A549 (cell line): ENCODE results near the gene PIP5KL1. TPM values are rescaled to one million over a fixed set of nuclear protein-coding genes. Genes with fewer than 3 reads are reported as not detected.

Experiments used
- ATAC-seq, 2 experiments: fragments of 200-7000 bp in 1 of 2; fragments of >200 bp in 1 of 2; cut with Nextera tagmentation in 1 of 2; cut with Tn5 transposase in 1 of 2; 3 replicates each; pipeline versions ENCODE4 v1.8.0 to v1.9.1; 2018 to 2020; ENCODE audit warnings: mild to moderate bottlenecking in 1 of 2, moderate library complexity in 1 of 2
- CTCF ChIA-PET: fragments of 300-600 bp; sonication (Branson Sonifier 250); formaldehyde crosslinking; extraction: SDS; loops from one replicate; lab custom pipeline; 2021; ENCODE audit warnings: antibody characterized with exemption, inconsistent platforms; lab: Yijun Ruan, JAX
- POLR2A ChIA-PET: fragments of 350-600 bp; formaldehyde crosslinking; extraction: SDS; loops from one replicate; lab custom pipeline; 2021; ENCODE audit warnings: antibody characterized with exemption, inconsistent platforms; lab: Yijun Ruan, JAX
- DNase-seq, 2 experiments: peaks; one replicate each; pipeline versions ENCODE4 v3.0.0 to v3.0.0-alpha.2; 2011 to 2016; ENCODE audit warnings: low read depth in 1 of 2, low spot score in 1 of 2
- FAIRE-seq: peaks from 2 replicates; lab custom pipeline; 2011; peaks lifted over from hg19 to GRCh38; lab: Jason Lieb, UNC
- H3K27ac ChIP-seq, 2 experiments: fragments of >200 bp; sonication (Bioruptor Twin); formaldehyde crosslinking; 3 replicates each; pipeline ENCODE4 v1.5.1; 2016 to 2017
- H3K4me1 ChIP-seq: fragments of >200 bp; sonication (Bioruptor Twin); formaldehyde crosslinking; 3 replicates; pipeline ENCODE4 v1.6.1; 2016
- H3K4me2 ChIP-seq: fragments of >200 bp; sonication (Bioruptor Twin); formaldehyde crosslinking; 3 replicates; pipeline ENCODE4 v1.6.1; 2016
- H3K4me3 ChIP-seq: fragments of >200 bp; sonication (Bioruptor Twin); formaldehyde crosslinking; 3 replicates; pipeline ENCODE4 v1.5.1; 2016
- H3K9me3 ChIP-seq: fragments of >200 bp; sonication (Bioruptor Twin); formaldehyde crosslinking; 3 replicates; pipeline ENCODE4 v1.6.1; 2016
- BCL3 ChIP-seq: fragments of >200 bp; sonication (Bioruptor Twin); formaldehyde crosslinking; IDR thresholded peaks from 3 replicates; pipeline ENCODE4 v1.6.1; 2016
- BHLHE40 ChIP-seq: IDR thresholded peaks from 2 replicates; pipeline ENCODE4 v1.6.1; 2012; ENCODE audit warnings: low read depth, low read length, inconsistent platforms
- CTCF ChIP-seq: fragments of >200 bp; sonication (Bioruptor Twin); formaldehyde crosslinking; IDR thresholded peaks from 3 replicates; pipeline ENCODE4 v1.5.1; 2016
- ESRRA ChIP-seq: fragments of 150-350 bp; IDR thresholded peaks from 2 replicates; pipeline ENCODE4 v1.6.1; 2014; ENCODE audit warnings: mild to moderate bottlenecking, low read length, borderline replicate concordance
- FOSL2 ChIP-seq, 2 experiments: fragments of 450-650 bp in 1 of 2; fragments of >200 bp in 1 of 2; sonication (Bioruptor Twin) in 1 of 2; formaldehyde crosslinking; IDR thresholded peaks; 2 replicates each; pipeline versions ENCODE4 v1.5.0 to v1.6.1; 2016 to 2020; ENCODE audit warnings: mild to moderate bottlenecking in 1 of 2, moderate library complexity in 1 of 2
- GATA3 ChIP-seq: IDR thresholded peaks from 2 replicates; pipeline ENCODE4 v1.6.1; 2012; ENCODE audit warnings: borderline replicate concordance
- HOXB5 ChIP-seq: fragments of 250-450 bp; sonication (Bioruptor Pico); IDR thresholded peaks from 2 replicates; pipeline ENCODE4 v1.5.0; 2020; ENCODE audit warnings: mild to moderate bottlenecking, moderate library complexity
- KDM1A ChIP-seq: fragments of 200-600 bp; sonication (generic); IDR thresholded peaks from 2 replicates; pipeline ENCODE4 v1.6.1; 2016; ENCODE audit warnings: low read depth, mild to moderate bottlenecking
- NR3C1 ChIP-seq: fragments of >200 bp; sonication (Bioruptor Twin); formaldehyde crosslinking; IDR thresholded peaks from 3 replicates; pipeline ENCODE4 v1.6.1; 2017
- POLR2A ChIP-seq: IDR thresholded peaks from 2 replicates; pipeline ENCODE4 v1.6.1; 2012; ENCODE audit warnings: mild to moderate bottlenecking, low read length
- POLR2AphosphoS2 ChIP-seq: conservative IDR thresholded peaks from 2 replicates; pipeline ENCODE4 v1.6.1; 2012; ENCODE audit warnings: low read length, improper control_type of control experiment, inconsistent platforms
- RAD21 ChIP-seq, 2 experiments: fragments of >200 bp in 1 of 2; sonication (Bioruptor Twin) in 1 of 2; formaldehyde crosslinking in 1 of 2; IDR thresholded peaks in 1 of 2; conservative IDR thresholded peaks in 1 of 2; 2 replicates in 1 of 2; 3 replicates in 1 of 2; pipeline ENCODE4 v1.6.1; 2012 to 2018; ENCODE audit warnings: inconsistent platforms in 1 of 2
- RARB ChIP-seq: fragments of 250-450 bp; sonication (Bioruptor Pico); IDR thresholded peaks from 2 replicates; pipeline ENCODE4 v1.8.0; 2021; ENCODE audit warnings: mild to moderate bottlenecking, moderate library complexity
- RCOR1 ChIP-seq: fragments of 150-350 bp; IDR thresholded peaks from 2 replicates; pipeline ENCODE4 v1.6.1; 2014; ENCODE audit warnings: antibody characterized with exemption, low read length, low read depth
- TP53 ChIP-seq: fragments of 250-450 bp; sonication (Bioruptor Pico); IDR thresholded peaks from 2 replicates; pipeline ENCODE4 v1.5.0; 2021; ENCODE audit warnings: mild to moderate bottlenecking, moderate library complexity
- USF2 ChIP-seq: fragments of 450-650 bp; IDR thresholded peaks from 2 replicates; pipeline ENCODE4 v1.6.1; 2014; ENCODE audit warnings: antibody characterized with exemption
- ZC3H11A ChIP-seq: fragments of 450-650 bp; IDR thresholded peaks from 2 replicates; pipeline ENCODE4 v1.6.1; 2014; ENCODE audit warnings: antibody characterized with exemption, mild to moderate bottlenecking
- ZFP36 ChIP-seq: fragments of 450-650 bp; IDR thresholded peaks from 2 replicates; pipeline ENCODE4 v1.6.1; 2014; ENCODE audit warnings: borderline replicate concordance; ENCODE audit not compliant: partially characterized antibody
- ZNF302 ChIP-seq: fragments of 250-450 bp; sonication (Bioruptor Pico); IDR thresholded peaks from 2 replicates; pipeline ENCODE4 v1.9.0; 2021; ENCODE audit warnings: inconsistent platforms, mild to moderate bottlenecking, moderate library complexity
- WGBS: methylation state at CpG from one replicate; pipeline ENCODE4 v1.1.6; 2017; ENCODE audit errors: missing lambda C conversion rate; 5-methylcytosine and 5-hydroxymethylcytosine counted together
- polyA plus RNA-seq, 4 experiments: library from polyadenylated mRNA; depleted of rRNA in 3 of 4; stranded (reverse); fragments of >200 nt; fragmentation: RNase III in 1 of 4; extraction: RNeasy Plus Mini Kit Qiagen cat#74134 plus additional on column Dnase treatment in 1 of 4; gene quantifications; 2 replicates in 3 of 4; 3 replicates in 1 of 4; pipeline ENCODE4 v1.2.3, GENCODE V29; 2011 to 2017

PIP5KL1 gene
- polyA plus RNA-seq, 2 of the 4 experiments (the other 2 are of a cell fraction): 2.4 to 2.5 TPM

GRCh38 chr9:127974001-127974768, 43.6 kb upstream of the PIP5KL1 start:
- H3K4me2 ChIP-seq: peak overlapping the region; percentile 98
- TF ChIP-seq RARB (CRISPR knock-in tag) (no peak), ZFP36 (peak; percentile 41)
- no peak overlapping the region for H3K4me3 ChIP-seq
- H3K4me1 ChIP-seq: peaks cover 96% of the 10 kb centered on the region
- FAIRE-seq (no peak), DNase-seq (no peak), ATAC-seq (no peak)
- 76% methylated on average over 12 of the region's 12 CpGs for WGBS
- ChIA-PET CTCF (interaction anchor here (0.6 to 17.9 kb wide), 10 partner anchors 18 to 225 kb away, joined by 3 to 173 read pairs (median 4); partner anchors contain the start of gene SLC25A25), POLR2A (no interaction called here)
- H3K27ac ChIP-seq: peak overlapping the region; percentile 18 to 98; a peak in 4 of 6 replicates
- no peaks in the 10 kb centered on the region for H3K9me3 ChIP-seq

GRCh38 chr9:127973169-127974000, 42.8 kb upstream of the PIP5KL1 start:
- WGBS: 77% methylated on average over 15 of the region's 17 CpGs
- Histone ChIP-seq H3K9me3 (no peaks in the 10 kb centered on the region), H3K4me3 (no peak overlapping the region), H3K27ac (peak overlapping the region; percentile 89 to 98), H3K4me1 (peaks cover 100% of the 10 kb centered on the region), H3K4me2 (peak overlapping the region; percentile 98)
- no peak for FAIRE-seq
- CTCF ChIA-PET: interaction anchor here (1.1 to 17.9 kb wide), 6 partner anchors 17 to 145 kb away, joined by 3 to 173 read pairs (median 29); no protein-coding TSS in a partner anchor
- ATAC-seq: no peak
- TF ChIP-seq NR3C1 (no peak), GATA3 (no peak), ZNF302 (no peak), HOXB5 (CRISPR knock-in tag) (no peak), POLR2AphosphoS2 (no peak), ZFP36 (no peak), BCL3 (no peak), RAD21 (conservative IDR thresholded peaks at IDR 0.05 in 1 of 2, IDR thresholded peaks at IDR 0.05 in 1 of 2) (no peak), USF2 (no peak), FOSL2 (IDR thresholded peaks at IDR 0.05) (no peak), FOSL2 (CRISPR knock-in tag; IDR thresholded peaks at IDR 0.05) (no peak), ESRRA (no peak), POLR2A (no peak), CTCF (no peak), KDM1A (no peak), BHLHE40 (no peak), ZC3H11A (no peak), RCOR1 (no peak), TP53 (CRISPR knock-in tag) (no peak)
- POLR2A ChIA-PET: no interaction called here
- DNase-seq: no peak
